Activated T-cell treated with anti-CD3 and anti-CD28 coated beads for 1 hour (primary cell): ENCODE data around the gene MOCOS.

Experiments used
- DNase-seq: peaks from one replicate; pipeline ENCODE4 v3.0.0-alpha.2; 2020; ENCODE audit warnings: low read depth

The MOCOS gene

DNA sequence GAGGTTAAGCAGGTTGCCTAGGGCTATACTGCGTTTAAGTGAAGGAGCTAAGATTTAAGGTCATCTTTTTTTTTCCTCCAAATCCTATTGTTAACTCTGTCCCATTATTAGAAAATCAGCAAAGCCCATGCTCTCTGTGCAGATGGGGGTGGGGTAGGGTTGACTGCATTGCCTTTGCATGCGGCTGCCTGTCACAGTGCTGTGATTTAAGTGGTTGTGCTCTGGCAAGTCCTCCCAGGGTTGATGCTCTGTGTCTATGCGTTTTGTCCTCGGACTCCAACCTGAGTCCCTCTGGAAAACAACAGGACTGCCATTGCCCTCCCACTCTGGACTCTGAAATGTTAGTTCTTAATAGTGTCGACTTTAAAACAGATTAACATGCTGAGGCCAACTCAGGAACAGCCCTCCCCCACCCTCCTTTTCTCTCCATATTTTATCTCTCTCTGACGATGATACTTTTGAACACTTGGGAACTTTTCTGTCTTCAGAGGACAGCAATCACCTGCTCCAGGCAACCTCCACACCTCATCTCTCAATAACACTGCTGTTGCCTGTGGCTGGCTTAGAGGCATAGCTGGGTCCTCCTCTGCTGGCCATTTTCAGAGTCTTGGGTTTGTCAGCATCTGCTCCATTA is 116.0 kb downstream of the MOCOS start:
- no peak for DNase-seq

- no peak for DNase-seq
These were observed 117.4 kb downstream of the MOCOS start for GRCh38 chr18:36304723-36305122.

DNA sequence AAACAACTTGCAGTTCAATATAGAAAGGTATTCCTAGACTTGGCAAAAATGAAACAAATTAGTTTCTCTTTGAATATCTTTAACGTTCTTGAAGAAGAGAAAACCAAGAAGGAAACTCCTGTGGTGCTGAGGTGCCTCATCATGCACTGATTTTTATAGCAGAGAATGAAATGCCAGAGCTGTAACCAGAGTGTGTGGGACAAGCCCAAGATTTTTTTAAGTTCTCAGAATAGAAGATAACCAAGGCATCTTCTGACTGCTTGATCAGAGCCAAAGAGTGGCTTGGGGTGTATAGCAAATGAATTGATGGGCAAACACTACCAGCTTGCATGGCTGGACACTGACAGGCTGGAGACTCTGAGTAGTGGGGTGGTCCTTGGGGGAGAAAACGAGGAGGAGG is 118.1 kb downstream of the MOCOS start:
- DNase-seq: no peak

DNA sequence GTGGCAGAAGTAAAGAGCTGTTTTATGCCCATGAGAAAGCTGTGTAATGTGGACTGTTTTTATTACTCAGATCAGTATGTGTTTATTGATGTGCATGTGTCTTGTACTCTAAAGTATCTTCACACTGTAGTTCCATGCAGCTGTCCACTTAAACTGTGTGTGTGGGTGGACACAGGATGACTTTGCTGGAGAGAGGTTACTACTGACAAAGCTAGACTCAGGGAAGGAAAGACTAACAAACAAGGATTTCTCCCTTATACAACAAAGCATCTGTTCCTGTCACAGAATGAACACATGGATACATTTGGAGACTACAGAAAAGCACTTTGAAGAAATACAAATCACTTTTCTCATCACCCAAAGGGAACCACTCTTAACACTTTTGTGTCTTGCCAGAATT is 120.2 kb downstream of the MOCOS start:
- no peak for DNase-seq

DNA sequence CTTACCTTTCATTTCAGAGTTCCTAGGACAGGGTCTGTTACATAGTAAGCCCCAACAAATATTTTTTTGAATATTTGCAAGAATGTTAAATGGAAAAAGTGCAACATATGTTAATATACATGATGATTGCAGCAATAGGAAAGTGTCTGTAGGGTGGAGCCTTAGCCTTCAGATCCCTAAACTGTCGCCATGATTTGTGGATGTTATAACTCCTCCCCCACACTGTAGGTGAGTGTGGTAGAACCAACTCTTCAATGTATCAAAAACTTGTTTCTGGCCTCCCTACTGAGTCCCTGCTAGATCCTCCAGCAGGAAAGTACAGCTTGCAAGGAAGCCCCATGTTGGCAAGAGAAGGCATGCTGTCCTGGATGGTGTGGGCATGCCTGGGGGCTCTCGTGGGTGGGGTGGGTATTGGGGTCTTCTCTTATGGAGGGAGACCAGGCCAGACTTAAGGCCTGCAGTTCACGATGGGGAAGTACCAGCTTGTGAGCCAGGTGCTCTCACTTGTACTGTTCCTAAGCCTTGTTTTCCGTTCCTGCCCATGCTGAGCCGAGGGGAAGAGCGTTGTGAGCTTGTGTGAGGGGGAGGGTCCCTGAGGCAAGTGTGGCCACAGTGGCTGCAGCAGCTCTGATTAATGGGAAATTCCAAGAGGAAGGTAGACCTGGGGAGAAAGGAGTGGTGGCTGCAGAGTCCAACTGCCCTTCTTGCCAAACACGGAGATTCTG is 121.6 kb downstream of the MOCOS start:
- DNase-seq: no peak

GRCh38 chr18:36309436-36310391 is 122.4 kb downstream of the MOCOS start:
- no peak for DNase-seq

GRCh38 chr18:36311026-36311570 is 123.8 kb downstream of the MOCOS start:
- no peak for DNase-seq

GRCh38 chr18:36312806-36313395 is 125.6 kb downstream of the MOCOS start:
- no peak for DNase-seq

GRCh38 chr18:36314098-36314497 is 126.8 kb downstream of the MOCOS start:
- DNase-seq: no peak

GRCh38 chr18:36314754-36315153 is 127.5 kb downstream of the MOCOS start:
- no peak for DNase-seq

DNA sequence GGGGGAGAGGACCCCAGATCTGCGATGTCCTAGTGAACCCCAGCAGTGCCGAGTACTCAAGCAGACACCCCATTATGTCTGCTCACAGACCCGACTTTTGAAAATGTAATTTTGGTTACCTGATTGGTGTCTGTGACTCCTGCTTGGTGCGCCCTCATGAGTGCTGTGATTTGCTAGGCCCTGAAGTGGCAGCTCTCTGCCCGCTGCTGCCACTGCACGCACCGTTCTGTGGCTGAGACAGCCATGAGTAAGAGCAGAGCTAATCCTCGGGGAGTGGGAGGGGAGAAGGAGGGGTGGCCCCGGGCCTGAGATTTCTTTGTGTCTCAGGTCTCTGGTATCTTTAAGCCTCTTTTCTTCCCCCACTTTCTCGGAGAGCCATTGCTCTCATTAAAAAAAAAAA is 128.4 kb downstream of the MOCOS start:
- no peak for DNase-seq

DNA sequence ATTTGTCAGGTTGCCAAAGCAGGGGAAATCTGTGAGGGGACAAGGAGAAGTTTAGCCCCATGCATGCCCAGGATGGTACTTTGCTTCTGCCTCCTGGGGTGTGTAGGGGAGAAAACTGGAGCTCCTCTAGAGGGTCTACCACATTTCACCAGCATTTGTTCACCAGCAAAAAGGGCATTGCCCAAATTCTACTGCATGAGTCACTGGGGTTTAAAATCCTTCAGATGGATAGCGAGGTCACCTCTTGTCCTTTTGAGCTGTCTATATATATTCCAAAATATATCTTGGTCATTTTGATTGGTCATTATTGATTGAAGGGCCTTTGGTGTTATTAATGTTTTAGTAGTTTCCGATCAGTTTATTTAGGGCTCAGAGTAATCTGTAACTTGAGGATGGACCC is 128.9 kb downstream of the MOCOS start:
- no peak for DNase-seq
